GM19328 (cell line): ENCODE results near the gene DAB1.

Source experiments
- ATAC-seq: cut with Tn5 transposase; IDR thresholded peaks from one replicate; pipeline ENCODE4 v1.9.1; 2021; ENCODE audit warnings: mild to moderate bottlenecking, moderate library complexity; ENCODE audit not compliant: unreplicated experiment

The DAB1 gene

DNA sequence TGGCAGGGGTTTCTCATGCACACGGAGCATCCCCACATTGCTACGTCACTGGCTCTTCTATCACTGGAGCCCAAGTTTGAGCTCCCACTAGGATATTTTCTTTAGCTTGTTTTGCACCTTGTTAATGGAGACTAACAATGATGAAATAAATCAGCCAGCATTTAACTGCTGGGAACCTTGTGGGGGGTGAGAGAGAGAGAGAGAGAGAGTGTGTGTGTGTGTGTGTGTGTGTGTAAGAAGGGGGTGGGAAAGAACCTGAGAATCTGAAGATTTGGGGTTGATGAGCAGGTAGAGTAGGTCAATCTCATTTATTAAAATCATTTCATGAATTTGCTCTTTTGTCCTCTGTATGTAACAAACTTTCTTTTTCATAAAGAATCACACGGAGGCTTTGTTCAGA, 458.7 kb downstream of the DAB1 start:
- no peak for ATAC-seq

DNA sequence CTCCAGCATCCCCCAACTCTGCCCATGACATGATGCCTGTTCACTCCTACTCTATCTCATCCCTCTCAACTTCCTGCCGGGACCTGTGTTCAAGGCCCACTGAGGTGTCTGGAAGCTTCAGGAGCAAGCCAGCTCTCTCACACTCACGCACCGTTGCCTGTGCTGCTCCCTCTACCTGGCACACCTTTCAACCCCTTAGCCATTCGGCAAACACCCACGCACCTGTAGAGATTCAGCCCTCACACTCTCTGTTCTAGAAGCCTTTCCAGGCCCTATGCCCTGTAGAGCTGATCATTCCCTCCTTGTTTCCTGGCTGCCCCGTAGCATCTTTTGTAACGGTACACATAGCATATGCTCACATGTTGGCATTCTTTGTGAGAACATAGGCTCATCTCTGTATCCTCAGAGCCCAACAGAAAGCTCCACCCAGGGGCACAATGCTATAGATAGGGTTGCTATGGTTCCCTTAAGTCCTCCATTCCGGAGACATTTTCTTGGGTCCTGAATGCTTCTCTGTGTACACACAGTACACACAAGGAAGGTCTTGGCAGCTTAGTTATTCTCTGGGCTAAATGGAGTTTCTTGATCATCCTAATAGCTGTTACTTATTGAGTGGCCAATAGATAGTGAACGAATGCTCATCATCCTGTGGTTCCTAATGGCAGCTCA, 459.4 kb downstream of the DAB1 start:
- no peak for ATAC-seq

DNA sequence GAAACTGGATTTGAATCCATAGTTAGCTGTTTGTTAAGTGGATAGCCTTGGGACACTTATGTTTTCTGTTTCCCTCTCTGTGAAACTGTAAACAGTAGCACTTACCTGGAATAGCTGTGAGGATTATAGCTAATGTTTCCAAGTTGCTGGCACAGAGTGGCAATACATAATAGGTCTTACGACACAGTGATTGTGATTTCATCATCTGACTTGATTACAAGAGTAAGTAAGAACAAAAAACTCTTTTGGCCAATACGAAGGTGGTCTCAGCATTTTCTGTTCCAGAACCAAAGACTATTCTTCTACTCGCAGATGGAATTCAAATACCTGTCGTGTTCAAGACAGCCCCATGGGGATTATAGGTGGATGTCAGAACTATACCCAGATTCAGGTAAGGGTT, 460.2 kb downstream of the DAB1 start:
- no peak for ATAC-seq

DNA sequence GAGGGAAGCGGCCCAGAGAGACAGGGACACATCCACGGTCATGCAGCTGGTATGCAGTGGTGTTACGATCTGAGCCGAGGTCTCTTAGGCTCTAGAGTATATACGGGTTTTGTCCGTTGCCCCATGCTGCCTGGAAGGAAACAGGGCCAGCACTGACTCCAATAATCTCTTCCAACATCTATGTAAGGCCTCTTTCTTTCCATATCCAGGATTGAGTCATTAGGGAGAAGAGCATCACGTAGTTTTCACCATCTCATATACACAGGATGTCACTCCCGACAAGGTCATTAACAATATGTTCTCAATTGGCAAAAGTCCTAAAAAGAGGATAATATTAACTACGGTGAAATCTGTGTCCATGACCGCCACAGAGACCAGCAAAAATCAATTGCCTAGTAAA, 462.4 kb downstream of the DAB1 start:
- ATAC-seq = no peak

DNA sequence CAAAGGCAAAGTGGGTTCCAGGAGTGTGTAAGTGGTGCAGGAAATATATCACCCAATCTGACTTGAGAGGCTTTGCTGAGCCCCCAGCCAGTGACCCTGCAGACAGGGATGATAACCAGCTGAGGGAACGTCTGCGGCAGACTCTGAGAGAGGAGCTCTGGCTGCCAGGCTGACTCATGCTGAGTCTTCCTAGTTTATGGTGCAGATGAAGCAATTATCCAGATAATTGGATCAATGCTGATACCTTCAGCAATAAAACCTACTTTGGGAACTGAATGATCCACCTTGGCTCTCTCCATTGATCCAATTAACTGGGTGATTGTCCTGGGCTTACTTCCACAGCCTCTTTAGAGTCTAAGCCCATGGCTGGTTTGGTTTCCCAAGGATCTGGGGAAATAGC, 465.3 kb downstream of the DAB1 start:
- no peak for ATAC-seq

DNA sequence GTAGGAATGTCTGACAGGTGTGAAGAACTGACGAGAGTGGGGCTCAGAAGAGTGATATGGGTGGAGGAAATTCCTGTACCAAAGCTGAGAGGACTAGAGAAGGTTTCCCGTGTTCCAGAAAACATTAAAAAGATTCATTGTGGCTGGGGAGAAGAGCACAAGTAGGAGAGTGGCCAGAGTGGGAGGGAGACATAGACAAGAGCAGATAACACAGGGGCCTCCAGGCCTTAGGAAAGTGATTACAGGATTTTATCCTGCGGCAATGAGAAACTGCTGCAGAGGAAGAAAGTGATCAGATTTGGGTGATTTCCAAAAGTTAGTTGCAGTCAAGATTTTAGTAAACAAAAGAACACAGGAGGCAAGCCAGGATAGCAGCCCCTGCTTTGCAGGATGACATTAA, 465.9 kb downstream of the DAB1 start:
- no peak for ATAC-seq

DNA sequence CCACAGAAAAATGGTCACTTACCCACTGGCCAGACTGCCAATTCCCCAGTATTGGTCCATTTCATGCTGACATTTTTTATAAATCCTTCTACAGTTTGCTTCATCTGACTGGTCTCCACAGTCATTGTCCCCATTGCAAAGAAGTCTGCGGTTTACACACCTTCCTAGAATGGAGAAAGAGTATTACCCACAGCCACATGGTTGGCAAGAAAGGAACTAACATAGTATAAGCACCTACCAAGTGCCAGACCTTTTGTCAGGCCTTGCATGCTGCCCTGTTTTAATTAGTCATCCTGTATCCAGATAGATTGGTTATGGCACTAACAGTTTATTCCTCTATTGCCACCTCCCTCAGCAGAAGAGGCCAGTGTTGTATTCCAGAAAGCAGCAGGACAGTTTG, 469.2 kb downstream of the DAB1 start:
- ATAC-seq = no peak

DNA sequence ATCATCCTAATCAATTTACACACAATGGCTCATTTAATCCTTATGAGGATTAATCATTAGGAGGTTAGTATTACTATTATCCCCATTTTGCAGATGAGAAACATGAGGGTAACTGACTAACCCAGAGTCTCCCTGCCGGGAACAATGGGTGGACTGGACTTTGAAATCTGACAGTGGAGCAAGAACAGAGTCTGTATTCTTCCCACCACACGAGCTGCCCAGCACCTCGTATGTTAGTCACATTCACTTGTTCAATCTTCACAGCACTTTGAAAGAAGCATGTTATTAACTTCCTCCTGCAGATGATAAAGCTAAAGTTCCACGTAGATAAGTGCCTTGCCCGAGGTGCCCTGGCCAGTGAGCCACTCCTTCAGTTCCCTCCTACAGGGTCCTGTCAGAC, 470.5 kb downstream of the DAB1 start:
- no peak for ATAC-seq

DNA sequence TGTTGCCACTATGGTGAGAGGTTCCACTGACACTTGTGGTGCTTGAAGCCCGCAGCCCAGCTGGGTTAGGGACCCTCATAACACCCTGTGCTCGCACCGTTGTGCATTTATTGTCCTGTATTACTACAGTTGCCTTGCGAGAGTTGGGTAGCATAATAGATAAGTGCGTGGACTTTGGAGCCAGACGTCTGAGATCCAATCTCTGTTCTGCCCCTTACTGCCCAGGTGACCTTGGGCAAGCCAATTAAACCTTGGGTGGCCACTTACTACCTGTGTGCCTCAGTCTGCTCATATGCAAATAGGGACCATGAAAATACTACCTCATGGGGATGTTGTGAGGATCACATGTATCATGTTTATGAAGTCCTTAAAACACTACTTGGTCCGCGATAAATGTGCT, 471.4 kb downstream of the DAB1 start:
- ATAC-seq = no peak

DNA sequence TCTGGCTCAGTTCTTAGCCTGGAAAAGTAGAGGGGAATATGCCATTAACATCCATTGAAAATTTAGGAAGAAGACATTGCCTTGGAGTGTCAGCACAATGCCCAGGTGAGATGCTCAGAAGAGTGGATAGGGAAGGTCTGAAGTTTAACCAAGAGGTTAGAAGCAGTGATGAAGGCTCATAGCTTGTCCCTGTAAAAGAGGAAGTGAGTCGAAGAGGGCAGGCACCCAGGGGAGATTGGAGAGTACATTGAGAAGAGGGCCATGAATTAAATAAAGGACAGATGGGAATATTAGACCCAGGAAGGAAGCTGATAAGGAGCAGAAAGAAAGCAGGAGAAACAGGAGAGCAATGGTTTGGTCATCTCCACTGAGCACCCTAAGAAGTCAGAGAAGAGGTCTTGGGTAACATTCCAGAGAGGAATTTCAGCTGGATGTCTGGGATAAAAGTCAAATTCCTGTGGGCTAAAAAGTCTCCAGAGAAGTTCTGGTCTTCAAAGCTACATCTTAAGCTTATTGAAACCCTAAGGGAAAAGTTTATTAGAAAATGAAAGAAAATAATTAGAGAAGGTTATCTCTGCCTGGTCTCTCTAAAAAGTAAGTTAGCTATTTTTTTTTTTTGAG, 475.3 kb downstream of the DAB1 start:
- no peak for ATAC-seq
